Endometrium (tissue), 2 donors: ENCODE results near the gene POLR3A.

Experiments
- FAIRE-seq: peaks from 2 replicates; lab custom pipeline; 2012; peaks lifted over from hg19 to GRCh38; lab: Jason Lieb, UNC
- donor health status: control.
- donor health status: control.

Gene POLR3A

GRCh38 chr10:77977016-77977415, 52.3 kb downstream of the POLR3A start:
- FAIRE-seq: no peak

GRCh38 chr10:77975086-77975666, 54.1 kb downstream of the POLR3A start:
- no peak for FAIRE-seq

GRCh38 chr10:77974396-77975074, 54.8 kb downstream of the POLR3A start:
- no peak for FAIRE-seq

- no peak for FAIRE-seq
These were observed 56.0 kb downstream of the POLR3A start for GRCh38 chr10:77973276-77973675.

- no peak for FAIRE-seq
These were observed 57.2 kb downstream of the POLR3A start for GRCh38 chr10:77972148-77972547.

- no peak for FAIRE-seq
These were observed 57.5 kb downstream of the POLR3A start for GRCh38 chr10:77971804-77972144.

GRCh38 chr10:77970869-77971803, 58.2 kb downstream of the POLR3A start:
- peak; percentile 87 for FAIRE-seq

GRCh38 chr10:77969114-77969513, 60.2 kb downstream of the POLR3A start:
- FAIRE-seq: no peak

GRCh38 chr10:77967611-77968022, 61.7 kb downstream of the POLR3A start:
- FAIRE-seq: no peak

GRCh38 chr10:77965294-77965693, 64.0 kb downstream of the POLR3A start:
- FAIRE-seq: no peak

- FAIRE-seq: no peak
These were observed 64.5 kb downstream of the POLR3A start for GRCh38 chr10:77964811-77965210.

GRCh38 chr10:77963901-77964300, 65.4 kb downstream of the POLR3A start:
- no peak for FAIRE-seq

- no peak for FAIRE-seq
These were observed 66.8 kb downstream of the POLR3A start for GRCh38 chr10:77962350-77963146.

GRCh38 chr10:77961668-77962067, 67.6 kb downstream of the POLR3A start:
- no peak for FAIRE-seq

GRCh38 chr10:77960829-77961329, 68.4 kb downstream of the POLR3A start:
- no peak for FAIRE-seq

- FAIRE-seq: no peak
These were observed 69.3 kb downstream of the POLR3A start for GRCh38 chr10:77959887-77960455.

- no peak for FAIRE-seq
These were observed 69.9 kb downstream of the POLR3A start for GRCh38 chr10:77959384-77959783.

GRCh38 chr10:77955136-77955535, 74.2 kb downstream of the POLR3A start:
- no peak for FAIRE-seq

GRCh38 chr10:77949167-77949566, 80.1 kb downstream of the POLR3A start:
- FAIRE-seq: no peak

GRCh38 chr10:77946084-77946483, 83.2 kb downstream of the POLR3A start:
- no peak for FAIRE-seq

GRCh38 chr10:77944519-77944918, 84.8 kb downstream of the POLR3A start:
- FAIRE-seq: no peak
